GM12891 (cell line): ENCODE results near the gene SIAH3.

Source experiments
- DNase-seq: peaks from one replicate; pipeline ENCODE4 v3.0.0; 2011; ENCODE audit warnings: low spot score; ENCODE audit not compliant: insufficient read length
- FAIRE-seq: peaks from 2 replicates; lab custom pipeline; 2011; peaks lifted over from hg19 to GRCh38; lab: Jason Lieb, UNC
- PAX5 ChIP-seq: IDR thresholded peaks from 2 replicates; pipeline ENCODE4 v1.6.1; 2011; ENCODE audit warnings: low read length, moderate library complexity, mild to moderate bottlenecking; ENCODE audit not compliant: insufficient read depth, severe bottlenecking
- POLR2A ChIP-seq: IDR thresholded peaks from 2 replicates; pipeline ENCODE4 v1.6.1; 2011; ENCODE audit warnings: low read depth, low read length, control low read depth
- POLR2AphosphoS5 ChIP-seq: IDR thresholded peaks from 2 replicates; pipeline ENCODE4 v1.6.1; 2011; ENCODE audit warnings: low read depth, low read length, control low read depth
- POU2F2 ChIP-seq: IDR thresholded peaks from 2 replicates; pipeline ENCODE4 v1.6.1; 2011; ENCODE audit warnings: low read depth, mild to moderate bottlenecking, control low read depth, low read length, moderate library complexity
- SPI1 ChIP-seq: IDR thresholded peaks from 2 replicates; pipeline ENCODE4 v1.6.1; 2011; ENCODE audit warnings: low read depth, low read length, control low read depth
- TAF1 ChIP-seq: IDR thresholded peaks from 2 replicates; pipeline ENCODE4 v1.6.1; 2011; ENCODE audit warnings: low read depth, low read length, control low read depth

SIAH3 gene

GRCh38 chr13:45737571-45738017 is 114.0 kb downstream of the SIAH3 start:
- TF ChIP-seq POLR2AphosphoS5 = no peak
- TF ChIP-seq SPI1 = no peak
- TF ChIP-seq TAF1 = no peak
- no peak for TF ChIP-seq PAX5
- no peak for TF ChIP-seq POLR2A
- no peak for TF ChIP-seq POU2F2
- DNase-seq (peak; percentile 30), FAIRE-seq (peak; percentile 28)

DNA sequence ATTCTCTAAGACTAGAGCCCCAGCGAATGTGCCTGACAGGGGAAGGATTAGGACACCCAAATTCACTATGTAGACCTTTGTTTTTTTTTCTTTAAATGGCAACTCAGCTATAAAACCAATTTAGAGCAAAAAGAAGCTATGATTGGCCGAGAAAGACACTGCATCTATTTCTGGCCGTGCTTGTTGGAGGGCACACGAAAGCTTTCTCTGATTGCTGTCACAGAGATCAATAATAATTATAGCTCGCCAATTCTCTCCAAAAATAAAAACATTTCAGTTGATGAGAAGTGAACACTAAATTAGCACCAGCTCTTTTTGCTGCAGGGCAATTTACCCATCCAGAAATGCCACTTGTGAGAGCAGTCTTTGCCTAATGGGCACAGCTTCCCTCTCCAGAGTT is 118.2 kb downstream of the SIAH3 start:
- FAIRE-seq = no peak
- no peak for DNase-seq
- TF ChIP-seq POU2F2 (no peak), POLR2A (no peak), POLR2AphosphoS5 (no peak), PAX5 (no peak), SPI1 (no peak), TAF1 (no peak)

DNA sequence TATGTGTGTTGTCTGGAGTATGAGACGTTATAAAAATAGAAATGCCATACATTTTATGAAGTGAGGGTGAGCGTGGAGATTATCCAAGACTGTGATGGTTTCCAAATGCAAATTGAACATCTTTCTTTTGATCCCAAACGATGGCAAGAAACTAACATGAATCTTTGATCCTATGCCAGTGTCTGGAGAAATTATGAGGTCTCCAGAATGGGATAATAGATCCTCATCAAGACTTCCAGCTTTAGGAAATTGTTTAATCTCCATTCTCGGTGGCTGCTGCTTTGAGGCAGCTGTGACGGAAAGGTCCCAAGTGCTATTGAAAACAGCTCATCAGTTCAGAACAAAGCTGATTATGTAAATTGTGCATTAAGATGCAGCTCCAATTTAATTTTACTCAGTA is 118.6 kb downstream of the SIAH3 start:
- DNase-seq (no peak), FAIRE-seq (no peak)
- TF ChIP-seq SPI1 (no peak), POU2F2 (no peak), POLR2AphosphoS5 (no peak), PAX5 (no peak), TAF1 (no peak), POLR2A (no peak)

GRCh38 chr13:45731455-45731854 is 120.1 kb downstream of the SIAH3 start:
- no peak for FAIRE-seq
- TF ChIP-seq POLR2A (no peak), SPI1 (no peak), POLR2AphosphoS5 (no peak), POU2F2 (no peak), TAF1 (no peak), PAX5 (no peak)
- no peak for DNase-seq

DNA sequence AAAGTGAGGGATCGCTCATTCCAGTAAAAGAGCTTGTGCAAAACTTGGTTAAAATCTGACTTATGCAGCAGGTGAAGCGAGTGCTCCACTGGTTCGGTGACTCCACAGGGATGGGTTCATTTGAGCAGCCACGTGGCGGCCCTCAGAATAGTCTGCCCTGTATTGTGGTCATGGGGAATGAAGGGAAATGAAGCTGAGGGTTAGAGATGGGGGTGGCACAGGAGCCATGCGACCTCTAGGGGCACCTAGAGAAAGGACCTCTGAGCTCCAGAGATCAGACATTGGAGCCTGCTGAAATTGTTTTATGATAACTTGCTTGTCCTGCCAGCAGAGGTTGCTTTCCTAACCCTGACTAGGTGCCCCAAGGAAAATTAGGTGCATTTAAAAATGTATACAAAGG is 122.8 kb downstream of the SIAH3 start:
- DNase-seq (peak; percentile 33), FAIRE-seq (peak; percentile 61)
- no peak for TF ChIP-seq SPI1
- TF ChIP-seq POLR2AphosphoS5 = no peak
- TF ChIP-seq POU2F2 = no peak
- no peak for TF ChIP-seq TAF1
- no peak for TF ChIP-seq PAX5
- no peak for TF ChIP-seq POLR2A
